WERI-Rb-1 (cell line): Measurements from ENCODE around the gene CBL.
A peak's percentile ranks its signal among the peaks of the same experiment; 100 is the strongest.

Experiments
- DNase-seq: peaks from one replicate; pipeline ENCODE4 v3.0.0-alpha.2; 2020
- H3K27ac ChIP-seq: fragments of 250-450 bp; sonication (Bioruptor Pico); 2 replicates; pipeline ENCODE4 v1.5.1; 2020; ENCODE audit warnings: mild to moderate bottlenecking, moderate library complexity
- H3K27me3 ChIP-seq: fragments of 250-450 bp; sonication (Bioruptor Pico); 2 replicates; pipeline ENCODE4 v1.5.1; 2021; ENCODE audit warnings: mild to moderate bottlenecking, low read depth, moderate library complexity; ENCODE audit not compliant: insufficient read depth, severe bottlenecking
- H3K36me3 ChIP-seq: fragments of 250-450 bp; sonication (Bioruptor Pico); 2 replicates; pipeline ENCODE4 v1.5.1; 2020; ENCODE audit warnings: mild to moderate bottlenecking, moderate library complexity
- H3K4me3 ChIP-seq: 2 replicates; pipeline ENCODE4 v1.5.1; 2011; ENCODE audit warnings: low read depth, mild to moderate bottlenecking, control low read depth, low read length
- H3K9me3 ChIP-seq: fragments of 250-450 bp; sonication (Bioruptor Pico); 2 replicates; pipeline ENCODE4 v1.5.1; 2021; ENCODE audit warnings: mild to moderate bottlenecking, moderate library complexity; ENCODE audit not compliant: severe bottlenecking
- TF ChIP-seq, protein P1 (sequence below): IDR thresholded peaks from 2 replicates; pipeline ENCODE4 v1.5.1; 2011; ENCODE audit warnings: low read depth, mild to moderate bottlenecking, control low read depth, inconsistent platforms, low read length

CBL gene

DNA sequence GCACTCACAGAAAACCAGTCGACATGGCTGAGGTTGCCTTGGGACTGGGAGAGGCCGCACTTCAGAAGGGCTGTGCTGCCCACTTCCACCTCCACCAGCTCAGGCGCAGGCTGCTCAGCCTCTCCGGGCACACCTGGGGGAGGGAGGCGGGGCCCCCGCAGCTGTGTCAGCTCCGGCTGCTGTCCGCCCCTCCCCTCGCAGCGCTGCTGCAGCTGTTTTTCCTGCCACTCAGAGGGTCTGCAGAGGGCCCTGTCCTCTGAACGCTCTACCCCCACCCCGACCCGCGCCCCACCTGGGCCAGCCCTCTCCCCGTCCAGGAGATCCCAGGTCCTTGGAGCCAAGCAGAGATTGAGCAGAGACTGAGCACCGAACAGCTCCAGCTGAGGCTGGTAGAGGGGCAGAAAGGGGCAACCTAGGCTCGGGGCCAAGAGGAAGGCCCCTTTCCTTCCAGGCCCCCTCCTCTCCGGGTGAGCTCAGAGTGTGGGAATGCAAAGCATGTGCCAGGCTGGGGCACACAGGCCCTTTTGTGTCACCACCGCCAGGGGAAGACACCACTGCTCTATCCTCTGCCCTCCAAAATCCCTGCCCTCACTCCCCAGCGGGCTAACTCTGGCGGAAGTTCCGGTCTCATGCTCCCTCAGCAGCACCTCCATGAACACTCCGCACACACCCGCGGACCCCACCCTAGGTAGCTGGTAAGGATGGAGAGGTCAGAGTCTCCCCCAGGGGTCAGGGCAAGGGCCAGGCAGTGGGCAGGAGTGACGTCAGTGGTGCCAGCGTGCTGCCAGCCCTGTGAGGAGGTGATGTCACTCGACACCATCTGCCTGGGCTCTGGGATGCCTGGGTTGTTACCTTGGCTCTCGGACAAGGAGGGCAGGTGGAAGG, 109.2 kb downstream of the CBL start:
- Histone ChIP-seq H3K27ac (no peak overlapping the region), H3K36me3 (no peaks in the 10 kb centered on the region), H3K9me3 (no peaks in the 10 kb centered on the region), H3K27me3 (peaks cover 13% of the 10 kb centered on the region), H3K4me3 (no peak overlapping the region)
- DNase-seq: no peak
- TF ChIP-seq, protein P1, sequence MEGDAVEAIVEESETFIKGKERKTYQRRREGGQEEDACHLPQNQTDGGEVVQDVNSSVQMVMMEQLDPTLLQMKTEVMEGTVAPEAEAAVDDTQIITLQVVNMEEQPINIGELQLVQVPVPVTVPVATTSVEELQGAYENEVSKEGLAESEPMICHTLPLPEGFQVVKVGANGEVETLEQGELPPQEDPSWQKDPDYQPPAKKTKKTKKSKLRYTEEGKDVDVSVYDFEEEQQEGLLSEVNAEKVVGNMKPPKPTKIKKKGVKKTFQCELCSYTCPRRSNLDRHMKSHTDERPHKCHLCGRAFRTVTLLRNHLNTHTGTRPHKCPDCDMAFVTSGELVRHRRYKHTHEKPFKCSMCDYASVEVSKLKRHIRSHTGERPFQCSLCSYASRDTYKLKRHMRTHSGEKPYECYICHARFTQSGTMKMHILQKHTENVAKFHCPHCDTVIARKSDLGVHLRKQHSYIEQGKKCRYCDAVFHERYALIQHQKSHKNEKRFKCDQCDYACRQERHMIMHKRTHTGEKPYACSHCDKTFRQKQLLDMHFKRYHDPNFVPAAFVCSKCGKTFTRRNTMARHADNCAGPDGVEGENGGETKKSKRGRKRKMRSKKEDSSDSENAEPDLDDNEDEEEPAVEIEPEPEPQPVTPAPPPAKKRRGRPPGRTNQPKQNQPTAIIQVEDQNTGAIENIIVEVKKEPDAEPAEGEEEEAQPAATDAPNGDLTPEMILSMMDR: no peak

DNA sequence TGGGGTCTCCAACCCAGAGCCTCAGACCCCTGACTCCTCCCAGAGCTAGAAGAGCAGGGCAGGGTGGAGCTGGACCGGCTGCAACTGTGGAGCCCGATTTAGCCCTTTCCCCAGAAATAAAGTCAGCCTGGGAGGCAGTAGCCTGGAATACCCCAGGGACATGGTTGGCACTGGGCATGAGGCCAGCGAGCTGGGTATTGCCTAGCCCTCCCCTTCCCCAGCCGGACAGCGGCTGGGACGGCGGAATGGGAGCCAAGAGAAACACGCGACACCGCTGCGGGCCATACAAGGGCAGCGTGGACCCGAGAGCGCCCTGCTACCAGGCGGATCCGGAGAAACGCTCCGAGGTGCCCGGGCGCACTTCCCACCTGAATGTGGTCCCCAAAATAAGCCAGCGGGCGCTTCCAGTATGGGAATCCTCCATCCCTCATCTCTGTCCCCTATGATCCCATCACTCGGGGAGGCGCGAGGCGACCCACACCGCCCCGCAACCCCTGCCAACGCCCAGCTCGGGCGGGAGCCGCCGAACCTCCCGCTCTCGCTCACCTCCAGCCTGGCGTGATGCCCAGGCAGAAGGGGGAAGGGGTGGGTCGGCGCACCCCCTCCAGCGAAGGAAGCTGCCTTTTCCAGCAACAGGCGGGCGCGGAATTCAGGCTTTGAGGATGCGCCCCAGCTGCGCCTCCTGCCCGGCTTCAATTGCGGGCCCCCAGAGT, 110.0 kb downstream of the CBL start:
- Histone ChIP-seq H3K9me3 (no peaks in the 10 kb centered on the region), H3K36me3 (no peaks in the 10 kb centered on the region), H3K27ac (no peak overlapping the region), H3K4me3 (peak overlapping the region; percentile 56), H3K27me3 (peaks cover 13% of the 10 kb centered on the region)
- no peak for DNase-seq
- TF ChIP-seq, protein P1: no peak

DNA sequence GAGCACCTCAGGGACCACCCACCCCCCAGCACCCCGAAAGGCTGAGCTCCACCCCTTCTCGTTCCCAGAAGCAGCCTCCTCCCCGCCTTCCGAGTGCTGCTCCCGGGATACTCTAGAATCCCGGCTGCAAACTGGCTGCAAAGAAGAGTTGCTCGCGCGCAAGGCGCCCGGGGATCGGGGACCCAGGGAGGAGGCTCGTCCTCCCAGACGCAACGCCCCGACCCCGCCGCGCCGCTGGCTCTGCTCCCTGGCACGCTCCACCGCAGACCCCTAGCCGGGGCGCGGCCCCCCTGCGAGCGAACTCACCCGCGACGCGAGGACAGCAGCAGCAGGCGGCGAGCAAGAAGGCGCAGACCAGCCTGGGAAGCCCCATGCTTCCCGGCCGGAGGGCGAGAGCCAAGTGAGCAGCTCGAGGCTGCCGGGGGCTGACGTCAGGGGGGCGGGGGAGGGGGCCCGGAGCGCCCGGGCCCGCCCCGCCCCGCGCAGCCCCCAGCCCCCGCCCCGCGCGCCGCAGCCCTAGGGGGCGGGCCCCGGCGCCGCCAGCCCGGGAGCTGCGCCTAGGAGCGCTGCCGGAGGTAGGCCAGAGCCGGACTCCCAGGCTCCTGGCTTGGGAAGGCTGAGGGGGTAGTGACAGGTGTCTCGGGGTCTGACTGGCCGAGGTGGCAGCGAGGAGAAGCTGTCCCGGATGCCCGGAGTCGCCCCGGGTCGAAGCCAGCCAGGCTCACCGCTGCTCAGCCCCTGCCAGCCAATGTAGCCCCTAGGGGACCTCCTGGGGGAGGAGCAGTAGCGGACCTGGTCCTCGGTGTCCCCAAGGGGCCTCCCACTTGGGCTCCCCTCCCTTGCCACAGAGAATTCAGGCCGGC, 110.8 kb downstream of the CBL start, which contains the start of gene MCAM:
MCAM (minus strand) TSS at position 402 of the 863 bp plus-strand sequence; CDS start at position 373, 29 bp downstream.
- peak within 1 kb of the TSS; percentile 56 for H3K4me3 ChIP-seq

DNA sequence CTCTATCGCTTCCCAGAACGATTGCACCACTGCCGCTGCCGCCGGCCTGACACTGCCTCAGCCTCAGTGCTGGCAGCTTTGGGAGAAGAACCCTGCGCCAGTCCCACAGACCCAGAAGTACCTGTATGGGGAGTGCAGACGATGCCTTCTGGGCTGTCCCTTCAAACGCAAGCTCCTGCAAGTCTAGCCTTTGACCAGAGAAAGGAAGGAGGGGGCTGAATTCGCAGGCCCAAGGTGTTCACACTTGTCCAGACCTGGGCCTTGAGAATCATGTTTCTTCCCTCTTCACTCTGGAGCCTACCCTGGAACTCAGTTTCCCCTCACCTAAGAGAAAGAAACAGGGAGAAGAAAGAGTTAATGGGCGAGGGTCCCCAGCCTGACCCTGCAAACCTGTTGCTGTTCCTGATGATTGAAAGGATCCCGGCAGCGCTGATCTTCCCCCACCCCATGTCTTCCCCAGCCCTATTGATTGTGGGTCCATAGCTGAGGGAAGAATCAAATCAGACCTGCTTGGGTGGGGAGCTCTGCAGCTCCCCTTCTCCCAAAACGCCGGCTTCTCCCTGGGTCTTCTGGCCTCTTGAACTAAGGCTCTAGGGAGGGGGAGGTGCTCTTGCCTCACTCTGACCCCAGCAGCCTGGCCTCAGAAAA, 111.6 kb downstream of the CBL start:
- Histone ChIP-seq H3K36me3 (no peaks in the 10 kb centered on the region), H3K9me3 (no peaks in the 10 kb centered on the region), H3K4me3 (peak overlapping the region; percentile 32), H3K27me3 (peaks cover 13% of the 10 kb centered on the region), H3K27ac (no peak overlapping the region)
- TF ChIP-seq, protein P1: no peak
- no peak for DNase-seq

More for the DNA sequence above, 110.8 kb downstream of the CBL start, which contains the start of gene MCAM:
- no peaks in the 10 kb centered on the region for H3K9me3 ChIP-seq
- DNase-seq: peak; percentile 43
- no peak within 1 kb of the TSS for H3K27ac ChIP-seq
- H3K27me3 ChIP-seq: peaks cover 13% of the 10 kb centered on the region
- no peaks in the 10 kb centered on the region for H3K36me3 ChIP-seq
- TF ChIP-seq, protein P1: no peak
